Immature natural killer cell (primary cell): ENCODE results near the gene ASCL3. TPM values are rescaled to one million over a fixed set of nuclear protein-coding genes. Genes with fewer than 3 reads are reported as not detected.
"Not testable (repeated sequence)": the region's sequence is repeated elsewhere in the genome, so short reads cannot be mapped to it uniquely, and the experiment has no call there.

Experiments
- DNase-seq, 3 donors: peaks; one replicate each; pipeline ENCODE4 v3.0.0; 2022; ENCODE audit warnings: mixed read lengths in 1 of 3
- H3K27ac Mint-ChIP-seq, 6 donors: one replicate each; pipeline ENCODE4 v1.8.0; 2020; ENCODE audit warnings: mixed read lengths in 6 of 6, mild to moderate bottlenecking in 5 of 6, inconsistent platforms in 4 of 6, moderate library complexity in 3 of 6
- H3K27me3 Mint-ChIP-seq, 3 donors: one replicate each; pipeline ENCODE4 v1.8.0; 2020 to 2021; ENCODE audit warnings: low read depth in 3 of 3, mild to moderate bottlenecking in 3 of 3, mixed read lengths in 3 of 3, moderate library complexity in 3 of 3, inconsistent platforms in 1 of 3
- H3K36me3 Mint-ChIP-seq, 3 donors: one replicate each; pipeline ENCODE4 v1.8.0; 2020; ENCODE audit warnings: mixed read lengths in 3 of 3, inconsistent platforms in 2 of 3, mild to moderate bottlenecking in 2 of 3
- H3K4me1 Mint-ChIP-seq, 2 donors: one replicate each; pipeline ENCODE4 v1.8.0; 2020; ENCODE audit warnings: inconsistent platforms in 2 of 2, mild to moderate bottlenecking in 2 of 2, mixed read lengths in 2 of 2, moderate library complexity in 1 of 2
- H3K4me3 Mint-ChIP-seq, 5 donors: one replicate each; pipeline ENCODE4 v1.8.0; 2020; ENCODE audit warnings: mild to moderate bottlenecking in 5 of 5, mixed read lengths in 5 of 5, inconsistent platforms in 3 of 5, moderate library complexity in 3 of 5
- H3K9me3 Mint-ChIP-seq, 6 donors: one replicate each; pipeline ENCODE4 v1.8.0; 2020; ENCODE audit warnings: mild to moderate bottlenecking in 6 of 6, mixed read lengths in 6 of 6, inconsistent platforms in 4 of 6, moderate library complexity in 3 of 6
- polyA plus RNA-seq, 3 donors: library from polyadenylated mRNA; unstranded; fragments of 300-500 nt; fragmentation: Illumina TruSeq; gene quantifications; one replicate each; pipeline ENCODE4 v1.2.3, GENCODE V29; 2021

The ASCL3 gene
- polyA plus RNA-seq, 3 donors from 2014 or later: not detected

DNA sequence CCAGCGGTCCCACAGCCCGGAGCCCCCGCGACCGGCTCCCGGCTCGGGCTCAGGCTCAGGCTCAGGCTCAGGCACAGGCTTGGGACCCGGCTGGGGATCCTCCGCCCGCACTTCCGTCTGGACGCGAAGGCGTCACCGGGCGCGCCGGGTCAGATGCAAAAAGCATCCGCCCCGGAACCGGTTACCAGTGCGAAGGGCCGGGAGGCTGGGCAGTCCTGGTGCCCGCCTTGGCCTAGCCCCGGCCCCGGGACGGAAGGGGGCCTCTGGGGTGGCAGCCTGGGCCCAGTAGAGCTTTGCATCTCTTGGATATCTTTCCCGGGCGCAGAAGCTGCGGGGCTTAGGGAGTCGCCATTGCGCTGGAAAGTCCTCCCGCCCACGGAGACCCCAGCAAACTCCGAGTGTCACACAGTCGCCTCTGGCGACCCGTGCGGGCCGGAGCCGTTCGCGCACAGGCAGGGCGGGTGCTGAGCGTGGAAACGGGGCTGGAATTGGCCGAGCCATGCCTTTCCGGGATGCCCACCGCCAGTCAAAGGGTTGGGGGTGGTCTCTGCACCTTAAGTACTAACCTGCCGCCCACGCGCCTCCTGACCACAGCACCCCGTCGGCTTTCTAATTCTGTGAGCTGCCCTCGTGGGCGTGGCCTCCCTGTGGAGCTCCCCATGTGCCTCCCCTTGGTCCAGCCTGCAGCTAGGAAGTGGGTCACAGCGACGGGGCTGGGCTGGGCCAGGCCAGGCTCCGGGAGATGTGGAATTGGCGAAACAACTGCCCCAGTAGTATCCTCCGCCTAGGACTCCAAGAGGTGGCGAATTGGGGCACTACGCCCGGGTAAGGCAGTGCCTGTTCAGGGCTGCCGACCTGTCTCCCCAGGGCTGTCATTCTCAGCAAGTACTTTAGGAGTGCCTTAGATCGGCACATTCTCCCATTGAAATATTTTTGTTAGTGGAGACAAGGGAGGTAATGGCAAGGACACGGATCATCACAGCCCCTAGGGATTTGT is 21.8 kb upstream of the ASCL3 start, which contains the start of gene TMEM9B:
Gene TMEM9B (minus strand): TSS at position 119 of the 997 bp plus-strand sequence. CDS start 129 bp downstream, outside the sequence.
- DNase-seq: peak; percentile 83 to 87 (median 85)
- Mint-ChIP-seq H3K9me3 (no peaks in the 10 kb centered on the region), H3K4me1 (peaks cover 38 to 49% of the 10 kb centered on the region in 2 donors), H3K27ac (peak within 1 kb of the TSS; percentile 91 to 99 (median 99)), H3K36me3 (peaks cover 0 to 5% (median 3%) of the 10 kb centered on the region in 3 donors), H3K4me3 (peak within 1 kb of the TSS; percentile 94 to 99 (median 98)), H3K27me3 (peaks cover 0 to 3% (median 1%) of the 10 kb centered on the region in 3 donors)

- Mint-ChIP-seq H3K27ac (peak overlapping the region; percentile 91 to 99 (median 99)), H3K4me1 (peaks cover 42 to 54% of the 10 kb centered on the region in 2 donors), H3K9me3 (no peaks in the 10 kb centered on the region), H3K36me3 (peaks cover 0 to 3% (median 1%) of the 10 kb centered on the region in 3 donors), H3K4me3 (peak overlapping the region; percentile 94 to 99 (median 98)), H3K27me3 (peaks cover 0 to 3% (median 1%) of the 10 kb centered on the region in 3 donors)
- DNase-seq: peak; percentile 79 to 84 (median 82)
Observed at GRCh38 chr11:8963569-8964323, 20.9 kb upstream of the ASCL3 start.

DNA sequence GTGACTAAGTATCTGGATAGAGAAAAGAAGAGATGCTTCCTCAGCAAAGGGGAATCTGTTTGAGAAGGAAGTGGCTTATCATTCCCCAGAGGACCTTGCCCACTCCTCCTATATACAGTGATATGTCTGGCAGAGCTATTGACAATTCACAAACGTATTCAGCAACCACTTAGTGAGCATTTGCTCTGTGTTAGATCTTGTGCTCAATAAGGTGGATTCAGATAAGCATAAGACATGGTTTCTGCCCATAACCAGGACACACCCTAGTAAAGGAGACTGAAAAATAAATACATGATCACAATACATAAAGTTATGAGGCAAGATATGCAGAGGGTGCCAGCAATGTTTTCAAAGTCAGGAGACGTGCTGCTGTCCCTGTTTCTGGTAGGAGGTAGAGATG is 20.0 kb upstream of the ASCL3 start:
- peaks cover 0 to 3% (median 1%) of the 10 kb centered on the region in 3 donors for H3K27me3 Mint-ChIP-seq
- no peaks in the 10 kb centered on the region for H3K9me3 Mint-ChIP-seq
- peak overlapping the region; percentile 65 to 99 (median 94) for H3K4me3 Mint-ChIP-seq
- DNase-seq: no peak
- H3K36me3 Mint-ChIP-seq: no peaks in the 10 kb centered on the region
- peaks cover 43 to 54% of the 10 kb centered on the region in 2 donors for H3K4me1 Mint-ChIP-seq
- peak overlapping the region; percentile 91 to 99 (median 99) for H3K27ac Mint-ChIP-seq

GRCh38 chr11:8961401-8961800 is 18.6 kb upstream of the ASCL3 start:
- no peak for DNase-seq
- H3K9me3 Mint-ChIP-seq: no peaks in the 10 kb centered on the region
- H3K27ac Mint-ChIP-seq: peak overlapping the region in 5 of 6 donors; percentile 3 to 67 (median 46)
- no peak overlapping the region for H3K4me3 Mint-ChIP-seq
- peaks cover 0 to 3% (median 1%) of the 10 kb centered on the region in 3 donors for H3K27me3 Mint-ChIP-seq
- H3K36me3 Mint-ChIP-seq: no peaks in the 10 kb centered on the region
- H3K4me1 Mint-ChIP-seq: peaks cover 50 to 67% of the 10 kb centered on the region in 2 donors

- H3K36me3 Mint-ChIP-seq: peaks cover 0 to 3% (median 3%) of the 10 kb centered on the region in 3 donors
- H3K4me3 Mint-ChIP-seq: no peak overlapping the region
- DNase-seq: peak; percentile 31 to 49 (median 36)
- H3K4me1 Mint-ChIP-seq: peaks cover 40 to 59% of the 10 kb centered on the region in 2 donors
- peak overlapping the region in 5 of 6 donors; percentile 11 to 30 (median 24) for H3K27ac Mint-ChIP-seq
- H3K9me3 Mint-ChIP-seq: no peaks in the 10 kb centered on the region
- peaks cover 0 to 3% (median 1%) of the 10 kb centered on the region in 3 donors for H3K27me3 Mint-ChIP-seq
Observed at GRCh38 chr11:8959546-8960166, 16.8 kb upstream of the ASCL3 start.

DNA sequence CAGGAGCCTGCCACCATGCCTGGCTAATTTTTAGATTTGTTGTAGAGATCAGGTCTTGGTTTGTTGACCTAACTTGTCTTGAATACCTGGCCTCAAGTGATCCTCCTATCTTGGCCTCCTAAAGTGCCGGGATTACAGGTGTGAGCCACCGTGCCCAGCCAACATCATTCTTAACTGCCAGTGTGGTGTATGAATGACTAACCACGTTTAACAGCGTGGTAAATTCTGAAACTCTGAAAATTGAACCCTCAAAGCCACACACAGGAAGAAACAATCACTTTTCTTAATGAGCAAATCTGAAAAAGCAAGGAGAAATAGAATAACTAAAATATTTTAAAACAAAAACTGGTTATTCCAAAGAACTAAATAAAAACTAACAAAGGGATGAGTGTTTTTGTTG is 14.0 kb upstream of the ASCL3 start:
- H3K27ac Mint-ChIP-seq: peak overlapping the region in 2 of 6 donors; percentile 26 to 62
- H3K9me3 Mint-ChIP-seq: no peaks in the 10 kb centered on the region
- H3K36me3 Mint-ChIP-seq: peaks cover 5 to 17% (median 13%) of the 10 kb centered on the region in 3 donors
- no peak for DNase-seq
- no peaks in the 10 kb centered on the region for H3K27me3 Mint-ChIP-seq
- peaks cover 24 to 40% of the 10 kb centered on the region in 2 donors for H3K4me1 Mint-ChIP-seq
- H3K4me3 Mint-ChIP-seq: no peak overlapping the region

DNA sequence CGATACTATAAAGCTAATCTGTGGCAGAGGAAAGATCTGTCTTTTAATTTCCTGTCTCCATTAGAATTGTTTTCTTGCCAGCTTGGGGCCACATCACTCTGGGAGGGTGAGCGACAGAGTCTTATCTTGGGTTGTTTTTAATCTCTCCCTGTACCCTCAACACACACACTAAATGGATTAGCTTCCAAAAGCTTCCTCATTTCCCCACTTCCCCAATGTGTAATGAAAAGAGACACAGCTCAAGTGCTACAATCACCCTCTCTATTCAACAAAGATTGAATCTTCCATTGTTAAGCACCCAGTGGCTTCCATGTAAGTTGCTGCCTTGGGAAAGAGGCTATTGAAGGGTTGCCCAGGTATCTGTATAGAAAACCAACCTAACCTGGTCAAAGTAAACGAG is 6.1 kb upstream of the ASCL3 start:
- Mint-ChIP-seq H3K36me3 (peaks cover 23 to 36% (median 34%) of the 10 kb centered on the region in 3 donors), H3K27ac (no peak overlapping the region), H3K4me1 (no peaks in the 10 kb centered on the region), H3K4me3 (no peak overlapping the region), H3K9me3 (no peaks in the 10 kb centered on the region), H3K27me3 (peaks cover 0 to 3% (median 1%) of the 10 kb centered on the region in 3 donors)
- DNase-seq: no peak

GRCh38 chr11:8947230-8947943 is 4.6 kb upstream of the ASCL3 start:
- Mint-ChIP-seq H3K27ac (peak overlapping the region in 1 of 6 donors; percentile 48), H3K36me3 (peaks cover 21 to 27% (median 25%) of the 10 kb centered on the region in 3 donors)
- DNase-seq: no peak

DNA sequence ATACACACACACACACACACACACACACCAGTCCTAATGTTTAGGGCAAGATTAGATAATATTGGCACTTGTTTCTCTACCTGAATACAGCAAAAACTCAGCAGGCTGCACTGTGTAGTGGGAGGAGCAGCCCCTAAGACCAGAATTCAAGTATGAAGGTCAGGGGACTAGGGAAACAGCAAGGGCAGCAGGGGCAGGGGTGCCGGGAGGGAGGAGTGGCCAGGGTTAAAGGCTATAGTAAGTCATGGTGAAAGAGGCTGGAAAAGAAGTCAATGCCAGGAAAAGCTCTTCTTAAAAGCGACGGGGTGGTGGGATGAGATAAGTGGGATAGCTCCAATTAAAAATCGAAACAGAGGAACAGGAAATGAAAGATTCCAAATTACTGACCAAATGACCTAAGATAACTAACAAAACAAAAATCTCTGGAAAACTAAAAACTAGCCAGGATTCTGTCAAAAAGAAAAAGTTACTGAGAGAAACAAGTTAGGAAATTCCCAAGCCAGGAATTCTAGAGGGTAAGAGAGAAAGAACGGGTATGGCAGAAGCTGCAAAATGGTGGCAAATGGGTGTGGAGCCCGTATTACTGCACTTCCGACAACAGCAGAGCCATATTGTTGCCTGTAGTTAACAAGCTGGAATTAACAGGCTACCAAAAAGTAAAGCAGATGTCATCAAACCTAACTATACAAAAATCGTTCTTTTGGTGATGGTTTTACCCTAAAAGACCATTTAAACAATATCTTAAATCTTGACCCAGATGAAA is 1.3 kb downstream of the ASCL3 start:
- Mint-ChIP-seq H3K4me3 (no peak overlapping the region), H3K9me3 (no peaks in the 10 kb centered on the region), H3K4me1 (no peaks in the 10 kb centered on the region), H3K27me3 (peaks cover 0 to 7% (median 3%) of the 10 kb centered on the region in 3 donors), H3K27ac (no peak overlapping the region), H3K36me3 (no peaks in the 10 kb centered on the region)
- DNase-seq: no peak

More at GRCh38 chr11:8947230-8947943, 4.6 kb upstream of the ASCL3 start:
- H3K4me3 Mint-ChIP-seq: no peak overlapping the region
- no peaks in the 10 kb centered on the region for H3K9me3 Mint-ChIP-seq
- H3K4me1 Mint-ChIP-seq: no peaks in the 10 kb centered on the region
- H3K27me3 Mint-ChIP-seq: peaks cover 0 to 3% (median 1%) of the 10 kb centered on the region in 3 donors

DNA sequence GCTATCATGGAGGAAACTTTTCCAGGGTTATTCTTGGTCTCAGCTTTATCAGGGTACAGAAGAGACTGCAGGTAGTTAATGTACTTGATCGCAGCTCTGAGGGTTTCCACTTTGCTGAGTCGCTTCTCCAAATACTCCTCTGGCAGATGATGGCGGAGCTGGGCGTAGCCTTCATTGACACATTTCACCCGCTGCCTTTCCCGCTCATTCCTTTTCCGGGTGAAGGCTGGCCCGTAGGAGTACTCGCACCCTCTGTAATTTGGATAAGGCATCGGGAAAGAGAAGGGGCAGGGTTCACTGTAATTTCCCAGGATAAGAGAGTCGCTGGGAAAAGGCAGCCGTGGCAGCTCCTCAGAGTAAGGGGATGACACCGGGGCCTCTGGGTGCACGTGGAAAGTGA is 5.2 kb downstream of the ASCL3 start:
- no peaks in the 10 kb centered on the region for H3K36me3 Mint-ChIP-seq
- H3K4me1 Mint-ChIP-seq: no peaks in the 10 kb centered on the region
- no peak for DNase-seq
- peaks cover 0 to 8% (median 1%) of the 10 kb centered on the region in 3 donors for H3K27me3 Mint-ChIP-seq
- H3K4me3 Mint-ChIP-seq: no peak overlapping the region
- no peak overlapping the region for H3K27ac Mint-ChIP-seq
- no peaks in the 10 kb centered on the region for H3K9me3 Mint-ChIP-seq

DNA sequence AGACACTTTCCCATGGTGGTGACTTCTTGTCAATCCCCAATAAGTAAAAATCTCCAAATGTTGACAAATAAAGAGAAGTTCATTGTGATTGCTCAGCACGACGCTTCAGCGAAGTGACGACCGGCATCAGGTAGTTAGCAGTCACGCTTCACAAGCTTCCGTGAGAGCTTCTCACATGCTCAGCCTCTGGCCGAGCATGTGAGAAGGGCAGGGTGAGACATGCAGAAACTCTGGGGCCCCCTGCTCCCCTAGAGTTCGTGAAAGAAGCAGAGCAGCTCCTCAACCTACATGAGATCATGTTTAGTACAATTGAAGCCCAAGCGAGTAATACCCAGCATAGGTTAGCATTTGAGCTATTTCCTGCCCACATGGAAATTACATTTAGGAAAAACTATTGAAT is 5.7 kb downstream of the ASCL3 start:
- no peak overlapping the region for H3K4me3 Mint-ChIP-seq
- DNase-seq: no peak
- H3K9me3 Mint-ChIP-seq: no peaks in the 10 kb centered on the region
- no peaks in the 10 kb centered on the region for H3K36me3 Mint-ChIP-seq
- peaks cover 0 to 8% (median 1%) of the 10 kb centered on the region in 3 donors for H3K27me3 Mint-ChIP-seq
- H3K4me1 Mint-ChIP-seq: no peaks in the 10 kb centered on the region
- no peak overlapping the region for H3K27ac Mint-ChIP-seq

- not testable (repeated sequence) for H3K27me3 Mint-ChIP-seq, H3K9me3 Mint-ChIP-seq
Observed at GRCh38 chr11:8935789-8936188, 7.0 kb downstream of the ASCL3 start.

More at GRCh38 chr11:8935789-8936188, 7.0 kb downstream of the ASCL3 start:
- not testable (repeated sequence) for H3K4me3 Mint-ChIP-seq, DNase-seq, H3K27ac Mint-ChIP-seq, H3K36me3 Mint-ChIP-seq, H3K4me1 Mint-ChIP-seq
